ENCODE data around the gene CEP89.
"Not testable (repeated sequence)": the region's sequence is repeated elsewhere in the genome, so short reads cannot be mapped to it uniquely, and the experiment has no call there.

Gene CEP89

DNA sequence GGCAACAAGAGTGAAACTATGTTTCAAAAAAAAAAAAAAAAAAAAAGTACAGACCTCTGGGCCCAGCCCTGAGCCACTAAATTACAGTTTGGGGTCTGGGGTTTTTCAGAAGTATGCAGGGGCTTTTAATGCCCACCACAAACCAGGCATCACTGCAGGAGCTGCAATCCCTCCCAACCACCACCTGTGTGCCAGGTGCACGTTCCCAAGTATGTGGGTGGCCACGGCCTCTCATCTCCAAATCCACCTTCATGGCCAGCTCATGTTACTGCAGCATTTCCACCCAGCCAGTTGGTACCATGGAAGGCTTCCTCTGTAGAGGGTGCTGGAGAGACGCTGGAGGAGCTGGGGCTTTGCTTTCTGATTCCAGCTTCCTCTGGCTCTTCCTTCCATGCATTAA is 26.5 kb downstream of the CEP89 start:
- DNase-seq (ENCODE audit: low read depth): no peak

GRCh38 chr19:32941273-32941672 is 30.5 kb downstream of the CEP89 start:
- DNase-seq (ENCODE audit: low read depth): not testable (repeated sequence)

DNA sequence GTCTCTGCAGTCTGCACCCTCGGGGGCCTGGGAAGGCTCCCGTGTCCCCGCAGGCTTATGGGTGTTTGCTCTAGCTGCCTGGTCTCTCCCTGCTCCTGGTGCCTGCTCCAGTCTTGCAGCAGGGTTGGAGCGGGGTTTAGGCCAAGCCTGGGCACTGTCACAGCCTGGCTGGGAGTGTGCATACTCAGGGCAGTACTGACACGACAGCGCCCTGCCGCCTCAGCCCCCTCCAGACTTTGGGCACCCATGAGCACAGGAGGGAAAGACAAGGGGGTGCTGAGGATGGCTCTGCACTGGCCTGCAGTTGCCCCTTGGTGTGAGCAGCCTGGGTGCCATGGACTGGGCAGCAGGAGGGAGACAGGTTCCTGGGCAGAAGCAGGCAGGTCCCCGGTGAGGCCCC is 35.7 kb downstream of the CEP89 start:
- DNase-seq (ENCODE audit: low read depth): no peak

GRCh38 chr19:32935629-32936028 is 36.1 kb downstream of the CEP89 start:
- DNase-seq (ENCODE audit: low read depth): no peak

GRCh38 chr19:32933571-32933970 is 38.2 kb downstream of the CEP89 start:
- no peak for DNase-seq (ENCODE audit: low read depth)

DNA sequence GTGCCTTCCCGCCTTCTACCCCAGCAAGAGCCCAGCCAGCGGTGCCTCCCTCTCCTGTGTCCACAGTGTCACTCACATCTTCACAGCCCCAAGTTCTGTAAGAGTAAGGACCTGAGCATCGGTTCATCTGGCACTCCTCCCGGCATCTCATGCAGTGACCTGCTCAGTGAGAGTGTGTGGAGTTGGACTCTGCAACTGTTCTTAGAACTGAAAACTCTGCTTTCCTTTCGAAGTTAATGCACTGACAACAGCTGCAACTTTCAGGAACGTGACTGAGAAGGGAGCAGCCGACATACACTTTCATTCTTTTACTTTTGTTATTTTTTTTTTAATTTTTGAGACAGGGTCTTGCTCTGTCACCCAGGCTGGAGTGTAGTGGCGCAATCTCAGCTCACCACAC is 41.2 kb downstream of the CEP89 start:
- DNase-seq (ENCODE audit: low read depth): no peak

GRCh38 chr19:32928806-32929205 is 43.0 kb downstream of the CEP89 start:
- DNase-seq (ENCODE audit: low read depth): no peak

- DNase-seq (ENCODE audit: low read depth): no peak
Measured at GRCh38 chr19:32924200-32924599, 47.6 kb downstream of the CEP89 start.

DNA sequence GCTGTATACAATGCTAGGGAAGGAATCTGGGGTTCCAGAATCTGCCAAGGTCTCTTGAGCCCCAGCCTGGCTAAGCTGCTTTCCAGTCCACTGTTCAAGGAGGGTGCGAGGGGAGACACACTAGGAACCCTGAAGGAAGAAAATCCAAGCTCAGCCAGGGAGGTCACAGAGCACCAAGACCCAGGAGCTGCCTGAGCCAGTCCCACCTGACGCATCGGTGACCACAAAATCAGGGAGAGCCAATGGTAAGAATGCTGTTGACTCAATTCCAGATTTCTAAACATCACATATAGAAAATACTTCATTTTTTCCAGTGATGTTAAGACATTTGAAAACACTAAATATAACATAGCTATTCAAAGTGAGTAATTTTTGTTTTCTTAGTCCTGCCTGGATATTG is 50.1 kb downstream of the CEP89 start:
- DNase-seq (ENCODE audit: low read depth): no peak

GRCh38 chr19:32919365-32919764 is 52.4 kb downstream of the CEP89 start:
- no peak for DNase-seq (ENCODE audit: low read depth)

DNA sequence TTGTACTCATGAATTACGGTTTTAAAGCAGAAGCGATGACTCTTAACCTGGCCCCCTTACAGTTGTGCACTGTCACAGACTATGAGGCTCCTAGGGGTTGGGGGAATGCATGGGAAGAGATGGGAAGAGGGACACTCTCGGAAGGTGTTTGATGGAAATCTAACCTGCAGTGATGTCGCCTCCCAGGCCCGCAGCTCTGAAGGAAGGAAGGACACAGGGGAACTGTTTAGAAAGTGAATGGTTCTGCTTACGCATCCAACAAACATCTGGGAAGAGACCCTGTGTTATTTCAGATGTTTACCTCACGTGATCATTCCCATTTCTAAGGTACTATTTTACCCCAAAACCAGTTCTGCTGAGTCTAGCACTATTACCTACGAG is 54.2 kb downstream of the CEP89 start:
- DNase-seq (ENCODE audit: low read depth): no peak

DNA sequence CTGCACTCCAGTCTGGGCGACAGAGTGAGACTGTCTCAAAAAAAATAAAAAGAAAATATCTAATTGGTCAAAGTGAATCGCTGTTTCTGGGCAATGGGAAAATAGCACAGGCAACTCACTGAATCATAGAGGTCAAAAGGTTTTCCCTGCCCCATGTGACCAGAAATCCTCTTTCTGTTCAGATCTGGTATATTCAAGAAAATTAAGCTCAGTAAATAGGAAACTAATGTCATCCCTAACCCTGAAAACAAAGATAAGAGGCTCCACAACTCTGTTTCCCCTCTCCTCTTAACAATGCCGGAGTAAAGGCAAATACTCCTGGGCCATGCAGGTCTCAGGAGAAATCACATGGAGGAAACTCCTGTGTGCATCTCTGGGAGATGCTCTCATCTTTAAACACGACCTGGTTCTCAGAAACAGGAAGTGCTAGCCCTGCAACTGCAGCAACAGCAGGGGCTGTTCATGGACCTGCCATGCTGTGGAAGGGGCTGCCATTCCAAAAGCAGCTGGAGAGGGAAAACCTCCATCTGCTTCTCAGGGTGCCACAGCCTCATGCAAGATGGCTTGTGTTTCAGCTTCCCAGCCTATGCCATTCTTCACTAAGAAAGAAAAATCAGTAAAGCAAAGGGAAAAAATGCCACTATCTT is 54.7 kb downstream of the CEP89 start:
- DNase-seq (ENCODE audit: low read depth): no peak

DNA sequence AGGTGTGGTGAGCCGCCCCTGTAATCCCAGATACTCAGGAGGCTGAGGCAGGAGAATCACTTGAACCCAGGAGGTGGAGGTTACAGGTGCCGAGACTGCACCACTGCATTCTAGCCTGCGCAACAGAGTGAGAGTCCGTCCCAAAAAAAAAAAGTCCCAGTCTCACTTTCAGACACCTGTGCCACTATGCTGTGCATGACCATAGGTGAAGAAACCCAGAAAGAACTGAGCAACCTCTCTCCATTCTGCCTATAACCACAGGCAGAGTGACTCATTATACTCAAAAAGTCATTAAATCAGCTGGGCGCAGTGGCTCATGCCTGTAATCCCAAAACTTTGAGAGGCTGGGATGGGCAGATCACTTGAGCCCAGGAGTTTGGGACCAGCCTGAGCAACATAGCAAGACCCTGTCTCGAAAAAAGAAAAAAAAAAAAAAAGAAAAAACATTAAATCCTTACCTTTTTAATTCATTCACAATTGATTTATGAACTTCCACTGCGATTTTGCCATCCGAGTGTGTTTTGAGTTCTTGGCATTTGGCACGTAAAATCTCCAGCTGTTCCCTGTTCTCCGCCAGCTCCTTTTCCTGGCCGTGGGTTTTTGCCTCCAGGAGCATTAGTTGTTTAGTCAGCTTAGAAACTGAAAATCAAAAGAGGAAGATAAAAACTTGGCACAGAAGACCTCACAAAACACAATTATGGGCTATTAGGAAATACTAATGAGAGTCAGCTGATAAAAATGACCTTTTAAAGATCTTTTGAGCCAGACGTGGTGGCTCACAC is 56.7 kb downstream of the CEP89 start:
- no peak for DNase-seq (ENCODE audit: low read depth)

DNA sequence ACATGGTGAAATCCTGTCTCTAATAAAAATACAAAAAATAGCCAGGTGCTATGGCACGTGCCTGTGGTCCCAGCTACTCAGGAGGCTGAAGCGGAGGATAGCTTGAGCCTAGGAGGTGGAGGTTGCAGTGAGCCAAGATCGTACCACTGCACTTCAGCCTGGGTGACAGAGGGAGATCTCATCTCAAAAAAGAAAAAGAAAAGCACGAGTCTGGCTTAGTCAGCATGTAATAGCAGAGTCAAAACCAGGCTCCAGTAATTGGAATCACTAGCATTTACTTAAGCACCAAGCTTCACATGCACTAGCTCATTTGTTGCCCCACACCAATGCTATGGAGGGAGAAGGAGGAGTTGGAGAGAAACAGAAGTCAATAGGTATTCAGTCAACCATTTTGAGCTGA is 60.3 kb downstream of the CEP89 start:
- DNase-seq (ENCODE audit: low read depth): no peak

GRCh38 chr19:32910874-32911273 is 60.9 kb downstream of the CEP89 start:
- DNase-seq (ENCODE audit: low read depth): no peak

GRCh38 chr19:32910094-32910493 is 61.7 kb downstream of the CEP89 start:
- no peak for DNase-seq (ENCODE audit: low read depth)

DNA sequence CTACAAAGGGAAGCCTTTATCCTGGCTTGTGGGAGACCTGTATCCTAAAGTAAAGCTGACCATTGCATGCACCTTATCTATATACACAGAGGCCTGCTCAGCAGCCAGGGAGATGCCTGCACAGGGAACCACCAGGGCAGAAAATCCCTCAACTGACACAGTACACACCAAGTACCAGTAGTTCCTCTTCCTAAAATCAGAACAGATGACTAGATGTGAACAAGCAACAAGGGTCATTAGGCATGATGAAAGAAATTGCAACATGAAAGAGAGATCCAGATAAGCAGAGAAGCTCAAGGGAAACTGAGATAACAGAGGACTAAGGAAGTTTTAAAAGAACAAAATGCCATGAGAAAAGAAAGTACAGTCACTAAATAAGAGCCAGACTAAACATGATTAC is 62.5 kb downstream of the CEP89 start:
- no peak for DNase-seq (ENCODE audit: low read depth)

- no peak for DNase-seq (ENCODE audit: low read depth)
Measured at GRCh38 chr19:32908641-32909190, 63.0 kb downstream of the CEP89 start.

DNA sequence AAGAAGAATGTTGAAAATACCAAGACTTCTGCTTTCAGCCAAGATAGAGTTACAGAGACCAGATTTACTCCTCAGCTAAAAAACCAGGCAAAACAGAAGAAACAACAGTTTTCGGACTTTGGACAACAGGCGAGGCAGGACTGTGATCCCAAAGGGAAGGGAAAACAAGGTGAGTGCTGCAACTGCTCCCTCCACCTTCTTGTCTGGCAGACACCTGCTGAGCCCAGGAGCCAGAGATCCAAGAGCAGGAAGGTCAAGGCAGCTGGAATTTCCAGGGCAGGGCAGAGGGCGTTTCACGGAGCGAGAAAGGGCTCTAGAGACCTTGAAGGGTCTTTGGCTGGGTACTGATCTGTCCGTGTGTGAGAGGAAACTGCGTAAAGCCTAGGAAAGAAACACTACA is 69.3 kb downstream of the CEP89 start:
- no peak for DNase-seq (ENCODE audit: low read depth)

- no peak for DNase-seq (ENCODE audit: low read depth)
Measured at GRCh38 chr19:32901504-32902161, 70.1 kb downstream of the CEP89 start.

DNA sequence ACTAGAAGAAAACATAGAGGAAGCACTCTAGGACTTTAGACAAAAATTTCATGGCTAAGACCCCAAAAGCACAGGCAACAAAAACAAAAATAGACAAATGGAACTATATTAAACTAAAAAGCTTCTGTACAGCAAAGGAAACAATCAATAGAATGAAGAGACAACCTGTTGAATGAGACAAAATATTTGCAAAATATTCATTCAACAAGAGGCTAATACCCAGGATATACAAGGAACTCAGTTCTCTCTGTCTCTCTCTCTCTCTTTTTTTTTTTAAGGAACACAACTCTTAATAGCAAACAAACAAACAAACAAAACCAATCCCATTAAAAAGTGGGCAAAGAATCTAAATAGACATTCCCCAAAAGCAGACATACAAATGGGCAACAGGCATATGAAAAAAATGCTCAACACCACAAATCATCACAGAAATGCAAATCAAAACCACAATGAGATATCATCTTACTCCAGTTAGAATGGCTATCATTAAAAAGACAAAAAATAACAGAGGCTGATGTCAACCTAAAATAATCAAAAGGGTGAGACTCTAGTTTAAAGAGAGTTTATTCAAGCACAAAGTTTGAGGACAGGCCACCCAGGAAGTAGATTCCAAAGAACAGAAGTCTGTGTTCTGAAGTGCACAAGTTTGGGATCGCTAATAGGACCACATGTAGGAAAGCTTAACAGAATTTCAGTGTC is 75.1 kb downstream of the CEP89 start:
- no peak for DNase-seq (ENCODE audit: low read depth)

DNA sequence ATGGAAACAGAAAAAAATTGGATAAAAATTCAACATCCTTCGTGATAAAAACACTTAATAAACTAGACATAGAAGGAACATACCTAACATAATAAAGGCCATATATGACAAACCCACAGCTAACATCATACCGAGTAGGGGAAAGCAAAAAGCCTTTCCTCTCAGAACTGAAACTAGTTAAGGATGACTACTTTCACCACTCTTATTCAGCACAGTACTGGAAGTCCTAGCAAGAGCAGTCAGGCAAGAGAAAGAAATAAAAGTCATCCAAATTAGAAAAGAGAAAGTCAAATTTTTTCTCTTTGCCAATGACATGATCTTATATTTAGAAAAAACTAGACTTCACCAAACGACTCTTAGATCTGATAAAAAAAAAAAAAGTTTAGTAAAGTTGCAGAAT is 76.4 kb downstream of the CEP89 start:
- DNase-seq (ENCODE audit: low read depth): no peak

All from activated T-cell treated with anti-CD3 and anti-CD28 coated beads for 24 hours (primary cell).